ENCODE results near the gene GPR108. TPM values are rescaled to one million over a fixed set of nuclear protein-coding genes. Genes with fewer than 3 reads are reported as not detected.

Gene GPR108
- polyA plus RNA-seq, 1 of the 3 experiments (the other 2 are of a cell fraction) = 54.2 TPM

DNA sequence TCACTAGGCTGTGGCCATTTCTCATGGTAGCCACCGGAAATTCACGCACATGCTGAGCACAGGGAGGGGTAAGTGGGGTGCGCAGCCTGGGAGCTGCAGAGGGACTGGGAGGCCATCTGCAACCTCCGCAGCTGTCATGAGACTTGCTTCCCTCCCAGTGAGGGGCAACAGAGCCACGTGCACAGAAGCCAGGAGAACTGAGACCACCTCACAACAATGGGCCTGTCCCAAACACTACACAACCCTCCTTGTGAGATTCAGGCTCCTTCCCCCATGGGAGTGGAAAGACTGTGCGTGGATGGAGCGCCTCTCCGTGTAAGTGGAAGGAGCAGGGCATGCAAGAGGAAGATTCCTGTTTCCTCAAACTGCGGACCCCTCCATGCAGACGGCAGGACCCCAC, 25.8 kb downstream of the GPR108 start (continued):
- TF ChIP-seq MEF2A (IDR thresholded peaks at IDR 0.05; ENCODE audit: borderline replicate concordance, low read depth) (no peak), NRF1 (IDR thresholded peaks at IDR 0.05; ENCODE audit: low read depth, low read length) (no peak), JUND (IDR thresholded peaks at IDR 0.05) (no peak), NFIC (IDR thresholded peaks at IDR 0.05; ENCODE audit: borderline replicate concordance) (no peak), FOXM1 (IDR thresholded peaks at IDR 0.05; ENCODE audit: low read depth) (no peak), YY1 (IDR thresholded peaks at IDR 0.05; ENCODE audit: low read depth) (no peak), SMC3 (IDR thresholded peaks at IDR 0.05; ENCODE audit: low read depth, low read length) (no peak)
- TF ChIP-seq, protein P1, sequence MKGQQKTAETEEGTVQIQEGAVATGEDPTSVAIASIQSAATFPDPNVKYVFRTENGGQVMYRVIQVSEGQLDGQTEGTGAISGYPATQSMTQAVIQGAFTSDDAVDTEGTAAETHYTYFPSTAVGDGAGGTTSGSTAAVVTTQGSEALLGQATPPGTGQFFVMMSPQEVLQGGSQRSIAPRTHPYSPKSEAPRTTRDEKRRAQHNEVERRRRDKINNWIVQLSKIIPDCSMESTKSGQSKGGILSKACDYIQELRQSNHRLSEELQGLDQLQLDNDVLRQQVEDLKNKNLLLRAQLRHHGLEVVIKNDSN (IDR thresholded peaks at IDR 0.05; ENCODE audit: borderline replicate concordance, low read depth) = no peak

DNA sequence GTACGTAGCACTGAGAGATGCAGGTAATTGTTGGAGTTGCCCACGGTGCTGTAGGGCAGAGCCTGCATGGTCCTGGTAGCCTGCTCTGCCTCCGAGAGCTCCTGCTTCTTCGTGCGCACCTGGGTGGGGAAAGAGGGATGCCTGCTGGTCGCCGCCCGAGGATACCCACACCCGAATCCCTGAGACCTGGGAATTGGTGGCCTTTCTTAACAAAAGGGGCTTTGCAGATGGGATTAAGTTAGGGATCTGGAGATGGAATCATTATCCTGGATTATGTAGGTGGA, 26.4 kb downstream of the GPR108 start:
- Histone ChIP-seq H3K27me3 (ENCODE audit: insufficient read depth) (peaks cover 33% of the 10 kb centered on the region), H3K79me2 (ENCODE audit: insufficient read depth) (no peaks in the 10 kb centered on the region), H2AFZ (ENCODE audit: low read depth) (no peak overlapping the region), H3K4me1 (ENCODE audit: control insufficient read depth in 1 of 2, insufficient read depth in 2 of 2, low read depth in 1 of 2, low read length in 1 of 2) (no peaks in the 10 kb centered on the region), H3K9me3 (no peaks in the 10 kb centered on the region), H3K4me2 (no peak overlapping the region), H3K9me2 (no peaks in the 10 kb centered on the region), H3K4me3 (ENCODE audit: low read depth in 2 of 2, low read length in 1 of 2) (no peak overlapping the region), H3K9ac (no peak overlapping the region), H3F3A (replicated peaks; ENCODE audit: insufficient read depth) (no peaks in the 10 kb centered on the region), H3K27ac (ENCODE audit: low read depth in 2 of 2, low read length in 1 of 2) (no peak overlapping the region), H4K20me1 (ENCODE audit: insufficient read depth) (no peaks in the 10 kb centered on the region), H3K36me3 (replicated peaks in 1 of 2; ENCODE audit: control insufficient read depth in 1 of 2, insufficient read depth in 2 of 2, low read length in 1 of 2) (no peaks in the 10 kb centered on the region)
- CTCF ChIA-PET = no interaction called here
- DNase-seq = no peak
- no peak for TF ChIP-seq TCF12 (IDR thresholded peaks at IDR 0.05)
- TF ChIP-seq RAD21 (IDR thresholded peaks at IDR 0.05; ENCODE audit: low read length) = no peak
- TF ChIP-seq NFIC (IDR thresholded peaks at IDR 0.05; ENCODE audit: borderline replicate concordance) = no peak
- TF ChIP-seq GATA2 (CRISPR knock-in tag; IDR thresholded peaks at IDR 0.05) = no peak
- TF ChIP-seq FOSL2 (IDR thresholded peaks at IDR 0.05; ENCODE audit: borderline replicate concordance, low read depth) = no peak
- no peak for TF ChIP-seq MXI1 (IDR thresholded peaks at IDR 0.05; ENCODE audit: low read depth, low read length)
- TF ChIP-seq, protein P2, sequence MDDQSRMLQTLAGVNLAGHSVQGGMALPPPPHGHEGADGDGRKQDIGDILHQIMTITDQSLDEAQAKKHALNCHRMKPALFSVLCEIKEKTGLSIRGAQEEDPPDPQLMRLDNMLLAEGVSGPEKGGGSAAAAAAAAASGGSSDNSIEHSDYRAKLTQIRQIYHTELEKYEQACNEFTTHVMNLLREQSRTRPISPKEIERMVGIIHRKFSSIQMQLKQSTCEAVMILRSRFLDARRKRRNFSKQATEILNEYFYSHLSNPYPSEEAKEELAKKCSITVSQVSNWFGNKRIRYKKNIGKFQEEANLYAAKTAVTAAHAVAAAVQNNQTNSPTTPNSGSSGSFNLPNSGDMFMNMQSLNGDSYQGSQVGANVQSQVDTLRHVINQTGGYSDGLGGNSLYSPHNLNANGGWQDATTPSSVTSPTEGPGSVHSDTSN (IDR thresholded peaks at IDR 0.05) = no peak
- TF ChIP-seq, protein P3, sequence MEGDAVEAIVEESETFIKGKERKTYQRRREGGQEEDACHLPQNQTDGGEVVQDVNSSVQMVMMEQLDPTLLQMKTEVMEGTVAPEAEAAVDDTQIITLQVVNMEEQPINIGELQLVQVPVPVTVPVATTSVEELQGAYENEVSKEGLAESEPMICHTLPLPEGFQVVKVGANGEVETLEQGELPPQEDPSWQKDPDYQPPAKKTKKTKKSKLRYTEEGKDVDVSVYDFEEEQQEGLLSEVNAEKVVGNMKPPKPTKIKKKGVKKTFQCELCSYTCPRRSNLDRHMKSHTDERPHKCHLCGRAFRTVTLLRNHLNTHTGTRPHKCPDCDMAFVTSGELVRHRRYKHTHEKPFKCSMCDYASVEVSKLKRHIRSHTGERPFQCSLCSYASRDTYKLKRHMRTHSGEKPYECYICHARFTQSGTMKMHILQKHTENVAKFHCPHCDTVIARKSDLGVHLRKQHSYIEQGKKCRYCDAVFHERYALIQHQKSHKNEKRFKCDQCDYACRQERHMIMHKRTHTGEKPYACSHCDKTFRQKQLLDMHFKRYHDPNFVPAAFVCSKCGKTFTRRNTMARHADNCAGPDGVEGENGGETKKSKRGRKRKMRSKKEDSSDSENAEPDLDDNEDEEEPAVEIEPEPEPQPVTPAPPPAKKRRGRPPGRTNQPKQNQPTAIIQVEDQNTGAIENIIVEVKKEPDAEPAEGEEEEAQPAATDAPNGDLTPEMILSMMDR (IDR thresholded peaks at IDR 0.05) = no peak
- TF ChIP-seq, protein P4, sequence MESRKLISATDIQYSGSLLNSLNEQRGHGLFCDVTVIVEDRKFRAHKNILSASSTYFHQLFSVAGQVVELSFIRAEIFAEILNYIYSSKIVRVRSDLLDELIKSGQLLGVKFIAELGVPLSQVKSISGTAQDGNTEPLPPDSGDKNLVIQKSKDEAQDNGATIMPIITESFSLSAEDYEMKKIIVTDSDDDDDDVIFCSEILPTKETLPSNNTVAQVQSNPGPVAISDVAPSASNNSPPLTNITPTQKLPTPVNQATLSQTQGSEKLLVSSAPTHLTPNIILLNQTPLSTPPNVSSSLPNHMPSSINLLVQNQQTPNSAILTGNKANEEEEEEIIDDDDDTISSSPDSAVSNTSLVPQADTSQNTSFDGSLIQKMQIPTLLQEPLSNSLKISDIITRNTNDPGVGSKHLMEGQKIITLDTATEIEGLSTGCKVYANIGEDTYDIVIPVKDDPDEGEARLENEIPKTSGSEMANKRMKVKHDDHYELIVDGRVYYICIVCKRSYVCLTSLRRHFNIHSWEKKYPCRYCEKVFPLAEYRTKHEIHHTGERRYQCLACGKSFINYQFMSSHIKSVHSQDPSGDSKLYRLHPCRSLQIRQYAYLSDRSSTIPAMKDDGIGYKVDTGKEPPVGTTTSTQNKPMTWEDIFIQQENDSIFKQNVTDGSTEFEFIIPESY (IDR thresholded peaks at IDR 0.05; ENCODE audit: borderline replicate concordance, low read depth) = no peak
- POLR2A ChIA-PET = no interaction called here
- 59% methylated on average over 9 of the region's 9 CpGs for WGBS (ENCODE audit: low lambda C conversion rate)

All from SK-N-SH (cell line).